MCF 10A (cell line): ENCODE measurements around the gene KRT81. TPM values are rescaled to one million over a fixed set of nuclear protein-coding genes. Genes with fewer than 3 reads are reported as not detected.

Experiments
- BruUV-seq: library from RNA; stranded (reverse); fragments of 400-500 nt; replicated peaks from 2 replicates; lab custom pipeline; 2021; lab: Mats Ljungman, UMichigan
- CTCF ChIA-PET: fragments of 300-600 bp; sonication (Branson Sonifier 250); formaldehyde crosslinking; extraction: SDS; loops from one replicate; lab custom pipeline; 2021; ENCODE audit warnings: antibody characterized with exemption, inconsistent platforms; lab: Yijun Ruan, JAX
- POLR2A ChIA-PET: fragments of 300-600, 350-650 bp; sonication (Branson Sonifier 250); formaldehyde crosslinking; extraction: SDS; loops from one replicate; lab custom pipeline; 2020; ENCODE audit warnings: antibody characterized with exemption, inconsistent platforms; lab: Yijun Ruan, JAX
- DNase-seq: peaks from one replicate; pipeline ENCODE4 v3.0.0-alpha.2; 2018; ENCODE audit not compliant: unreplicated experiment
- H3K27ac Mint-ChIP-seq: one replicate; pipeline ENCODE4 v1.8.0; 2022; ENCODE audit warnings: mild to moderate bottlenecking, low read depth, mixed read lengths; ENCODE audit not compliant: unreplicated experiment
- H3K27me3 Mint-ChIP-seq: one replicate; pipeline ENCODE4 v1.8.0; 2022; ENCODE audit warnings: mixed read lengths; ENCODE audit not compliant: insufficient read depth, unreplicated experiment
- H3K36me3 Mint-ChIP-seq: one replicate; pipeline ENCODE4 v1.8.0; 2022; ENCODE audit warnings: mild to moderate bottlenecking, moderate library complexity, mixed read lengths; ENCODE audit not compliant: insufficient read depth, unreplicated experiment
- H3K4me1 Mint-ChIP-seq: one replicate; pipeline ENCODE4 v1.8.0; 2022; ENCODE audit warnings: mixed read lengths; ENCODE audit not compliant: insufficient read depth, unreplicated experiment
- H3K4me3 Mint-ChIP-seq: one replicate; pipeline ENCODE4 v1.8.0; 2022; ENCODE audit warnings: mild to moderate bottlenecking, moderate library complexity, mixed read lengths; ENCODE audit not compliant: unreplicated experiment
- H3K9me3 Mint-ChIP-seq: one replicate; pipeline ENCODE4 v1.8.0; 2022; ENCODE audit warnings: mixed read lengths; ENCODE audit not compliant: unreplicated experiment
- intact Hi-C: fragments of 100-400 bp; cut with micrococcal nuclease; formaldehyde crosslinking; loops from 2 replicates; pipeline ENCODE4 v1.14.1; 2022
- total RNA-seq: library from RNA; stranded (reverse); gene quantifications from 2 replicates; pipeline ENCODE4 v1.2.3, GENCODE V29; 2022
- TF ChIP-seq, protein P1 (sequence below): fragments of 200-600 bp; IDR thresholded peaks from one replicate; pipeline ENCODE4 v1.8.0; 2022; ENCODE audit warnings: antibody characterized with exemption, mild to moderate bottlenecking; ENCODE audit not compliant: unreplicated experiment

The KRT81 gene
- total RNA-seq, 1 experiment from 2014 or later = 2,023 TPM

DNA sequence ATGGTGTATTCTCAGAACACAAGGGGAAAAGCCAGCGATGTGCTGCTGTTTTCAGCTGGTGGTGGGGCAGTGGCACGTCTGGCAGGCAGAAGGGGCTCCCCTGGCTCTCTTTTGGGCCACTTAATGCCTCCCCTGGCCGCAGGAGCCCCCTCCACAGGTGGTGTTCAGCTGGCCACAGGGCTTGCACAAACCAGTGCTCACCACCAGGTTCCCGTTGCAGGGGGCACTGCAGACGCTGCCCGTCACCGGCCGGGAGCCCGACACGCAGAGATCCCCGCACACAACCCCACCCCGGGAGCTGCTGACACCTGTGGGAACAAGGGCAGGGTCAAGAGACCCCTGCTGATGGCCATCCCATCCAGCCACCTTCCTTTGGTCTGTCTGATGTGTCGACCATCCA is 23.2 kb upstream of the KRT81 start:
- no peak overlapping the region for H3K27ac Mint-ChIP-seq
- BruUV-seq = no TSS peak
- no peaks in the 10 kb centered on the region for H3K4me1 Mint-ChIP-seq
- intact Hi-C loops = no loop called here
- H3K36me3 Mint-ChIP-seq = no peaks in the 10 kb centered on the region
- ChIA-PET CTCF (interaction anchor here (2.2 kb wide), 1 partner anchor 13 kb away, joined by 8 read pairs; no protein-coding TSS in a partner anchor), POLR2A (no interaction called here)
- no peaks in the 10 kb centered on the region for H3K9me3 Mint-ChIP-seq
- peaks cover 13% of the 10 kb centered on the region for H3K27me3 Mint-ChIP-seq
- TF ChIP-seq, protein P1, sequence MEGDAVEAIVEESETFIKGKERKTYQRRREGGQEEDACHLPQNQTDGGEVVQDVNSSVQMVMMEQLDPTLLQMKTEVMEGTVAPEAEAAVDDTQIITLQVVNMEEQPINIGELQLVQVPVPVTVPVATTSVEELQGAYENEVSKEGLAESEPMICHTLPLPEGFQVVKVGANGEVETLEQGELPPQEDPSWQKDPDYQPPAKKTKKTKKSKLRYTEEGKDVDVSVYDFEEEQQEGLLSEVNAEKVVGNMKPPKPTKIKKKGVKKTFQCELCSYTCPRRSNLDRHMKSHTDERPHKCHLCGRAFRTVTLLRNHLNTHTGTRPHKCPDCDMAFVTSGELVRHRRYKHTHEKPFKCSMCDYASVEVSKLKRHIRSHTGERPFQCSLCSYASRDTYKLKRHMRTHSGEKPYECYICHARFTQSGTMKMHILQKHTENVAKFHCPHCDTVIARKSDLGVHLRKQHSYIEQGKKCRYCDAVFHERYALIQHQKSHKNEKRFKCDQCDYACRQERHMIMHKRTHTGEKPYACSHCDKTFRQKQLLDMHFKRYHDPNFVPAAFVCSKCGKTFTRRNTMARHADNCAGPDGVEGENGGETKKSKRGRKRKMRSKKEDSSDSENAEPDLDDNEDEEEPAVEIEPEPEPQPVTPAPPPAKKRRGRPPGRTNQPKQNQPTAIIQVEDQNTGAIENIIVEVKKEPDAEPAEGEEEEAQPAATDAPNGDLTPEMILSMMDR = no peak
- DNase-seq = no peak
- H3K4me3 Mint-ChIP-seq = no peak overlapping the region

GRCh38 chr12:52313926-52314325 is 22.6 kb upstream of the KRT81 start:
- no TSS peak for BruUV-seq
- peaks cover 18% of the 10 kb centered on the region for H3K27me3 Mint-ChIP-seq
- TF ChIP-seq, protein P1 = no peak
- intact Hi-C loops = no loop called here
- H3K4me3 Mint-ChIP-seq = no peak overlapping the region
- ChIA-PET CTCF (no interaction called here), POLR2A (no interaction called here)
- H3K27ac Mint-ChIP-seq = no peak overlapping the region
- no peak for DNase-seq
- peaks cover under 1% of the 10 kb centered on the region for H3K4me1 Mint-ChIP-seq
- no peaks in the 10 kb centered on the region for H3K9me3 Mint-ChIP-seq
- no peaks in the 10 kb centered on the region for H3K36me3 Mint-ChIP-seq

DNA sequence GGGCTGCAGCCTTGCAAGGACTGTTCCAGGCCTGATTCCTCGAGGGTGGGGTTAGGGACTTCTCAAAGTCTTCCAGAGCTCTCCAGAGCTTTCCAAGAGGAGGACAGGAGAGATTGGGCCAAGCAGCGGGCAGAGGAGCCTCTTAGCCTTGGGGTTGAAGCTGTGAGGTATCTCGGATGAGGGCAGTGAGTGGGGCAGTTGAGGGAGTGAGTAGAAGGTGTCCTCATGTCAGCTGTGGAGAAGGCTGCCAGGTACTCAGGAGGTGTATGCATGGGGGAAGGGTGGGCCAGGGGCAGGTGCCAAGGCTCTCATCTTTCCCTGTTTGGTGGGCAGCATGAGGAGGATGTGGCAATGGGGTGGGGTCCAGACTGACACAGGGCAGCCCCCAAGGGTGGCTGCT is 22.1 kb upstream of the KRT81 start:
- intact Hi-C loops = no loop called here
- H3K27ac Mint-ChIP-seq = no peak overlapping the region
- DNase-seq = no peak
- H3K4me1 Mint-ChIP-seq = peaks cover 5% of the 10 kb centered on the region
- no peaks in the 10 kb centered on the region for H3K9me3 Mint-ChIP-seq
- ChIA-PET POLR2A (no interaction called here), CTCF (no interaction called here)
- no peaks in the 10 kb centered on the region for H3K36me3 Mint-ChIP-seq
- H3K27me3 Mint-ChIP-seq = peaks cover 23% of the 10 kb centered on the region
- H3K4me3 Mint-ChIP-seq = no peak overlapping the region
- TF ChIP-seq, protein P1 = no peak
- no TSS peak for BruUV-seq

DNA sequence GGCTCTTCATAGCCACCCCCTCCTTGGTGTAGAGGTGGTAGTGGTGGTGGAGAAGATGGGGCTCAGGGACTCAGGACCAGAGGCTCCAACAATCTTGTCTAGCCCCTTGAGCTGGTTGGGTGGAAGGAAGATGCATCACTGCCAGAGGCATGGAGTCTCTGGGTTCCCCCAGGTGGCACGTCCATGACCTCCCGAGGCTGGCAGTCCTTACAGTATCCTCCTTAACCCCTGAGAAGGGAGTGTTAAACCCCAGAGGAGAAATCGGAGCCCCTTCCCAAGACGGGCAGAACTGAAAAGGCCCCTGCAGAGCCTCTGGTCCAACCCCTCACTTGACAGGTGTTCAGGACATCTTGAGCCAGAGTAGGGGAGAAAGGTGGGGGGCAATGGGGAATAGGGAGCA is 20.8 kb upstream of the KRT81 start:
- Mint-ChIP-seq H3K4me1 (peaks cover 7% of the 10 kb centered on the region), H3K4me3 (no peak overlapping the region), H3K9me3 (no peaks in the 10 kb centered on the region), H3K27me3 (peaks cover 26% of the 10 kb centered on the region), H3K36me3 (no peaks in the 10 kb centered on the region), H3K27ac (no peak overlapping the region)
- TF ChIP-seq, protein P1 = no peak
- ChIA-PET POLR2A (interaction anchor here (1.1 to 1.3 kb wide), 2 partner anchors 19 to 561 kb away, joined by 3 to 4 read pairs; no protein-coding TSS in a partner anchor), CTCF (interaction anchor here (0.6 to 3.5 kb wide), 8 partner anchors 13 to 572 kb away, joined by 3 to 15 read pairs (median 4); no protein-coding TSS in a partner anchor)
- BruUV-seq = no TSS peak
- intact Hi-C loops = no loop called here
- DNase-seq = no peak
